ENCODE data around the gene RHEB. TPM values are rescaled to one million over a fixed set of nuclear protein-coding genes. Genes with fewer than 3 reads are reported as not detected.

RHEB gene
- total and polyA plus RNA-seq, 2 donors (not counting 3 experiments of a cell fraction or from before 2014, with no cell fraction given), result 59.4 to 108 TPM

DNA sequence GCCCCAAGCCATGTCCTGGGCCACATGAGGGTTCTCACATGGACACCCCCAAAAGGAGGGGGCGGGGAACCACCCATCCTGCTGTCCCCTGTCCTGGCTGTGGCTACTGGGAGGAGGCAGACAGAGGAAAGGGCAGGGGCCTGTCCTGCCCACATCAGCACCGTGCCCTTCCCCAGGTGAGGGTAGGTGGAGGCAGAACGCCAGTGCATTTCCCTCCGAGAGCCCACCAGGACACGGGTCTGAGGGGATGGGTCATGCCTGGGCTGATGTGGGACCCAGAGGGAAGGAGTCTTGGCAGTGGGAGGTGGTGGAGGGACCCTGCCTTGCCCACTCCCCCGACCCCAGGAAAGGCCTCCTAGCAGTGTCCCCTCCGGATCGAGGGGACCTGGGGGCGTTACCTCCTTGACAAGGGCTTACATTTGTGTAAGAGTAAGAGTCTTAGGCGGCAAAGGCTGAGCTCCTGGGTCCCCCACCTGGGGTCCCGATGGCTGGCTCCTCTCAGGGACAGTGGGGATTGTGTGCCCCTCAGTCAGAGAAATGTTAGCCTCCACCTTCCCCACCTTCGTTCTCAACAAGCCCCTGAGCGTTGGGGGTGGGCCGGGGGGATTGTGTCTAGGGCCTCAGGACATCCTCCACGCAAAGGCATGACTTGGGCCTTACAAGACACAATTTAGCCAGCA is 85.8 kb downstream of the RHEB start:
- no peaks in the 10 kb centered on the region for H3K9me1 ChIP-seq (replicated peaks; ENCODE audit: control insufficient read depth, extremely low read depth, insufficient read depth, low read length)
- no peak overlapping the region for H3K9ac ChIP-seq (replicated peaks; ENCODE audit: extremely low read depth, insufficient read depth, low read length)
- H3K36me3 ChIP-seq (ENCODE audit: control insufficient read depth in 2 of 2, extremely low read depth in 1 of 2, insufficient read depth in 2 of 2, low read length in 2 of 2), result no peaks in the 10 kb centered on the region
- CTCF ChIA-PET, result interaction anchor here (0.6 to 1.2 kb wide), 2 partner anchors 14 to 64 kb away, joined by 3 to 4 read pairs; no protein-coding TSS in a partner anchor
- no peaks in the 10 kb centered on the region for H4K20me1 ChIP-seq (replicated peaks; ENCODE audit: control insufficient read depth, extremely low read depth, insufficient read depth, low read length)
- H2AFZ ChIP-seq (ENCODE audit: low read depth, low read length), result no peak overlapping the region
- BruUV-seq (replicated peaks), result no TSS peak
- POLR2A ChIA-PET, result no interaction called here
- DNase-seq (ENCODE audit: low read depth, low spot score) (no peak), FAIRE-seq (no peak)
- no peak overlapping the region for H3K4me2 ChIP-seq (ENCODE audit: insufficient read depth, low read length)
- H3K4me3 ChIP-seq (replicated peaks in 1 of 3; ENCODE audit: insufficient read depth in 1 of 3, low read depth in 1 of 3, low read length in 3 of 3), result no peak overlapping the region
- no peaks in the 10 kb centered on the region for H3K9me3 ChIP-seq (replicated peaks; ENCODE audit: control insufficient read depth, insufficient read depth, low read length)
- no peak for TF ChIP-seq POLR2AphosphoS5 (IDR thresholded peaks at IDR 0.05; ENCODE audit: insufficient read depth, low read depth, low read length)
- TF ChIP-seq FOS (IDR thresholded peaks at IDR 0.05; ENCODE audit: borderline replicate concordance, insufficient read depth, low read length), result no peak
- no peak for TF ChIP-seq JUN (IDR thresholded peaks at IDR 0.05; ENCODE audit: borderline replicate concordance, insufficient read depth, insufficient read length, low read depth)
- TF ChIP-seq, protein P1, sequence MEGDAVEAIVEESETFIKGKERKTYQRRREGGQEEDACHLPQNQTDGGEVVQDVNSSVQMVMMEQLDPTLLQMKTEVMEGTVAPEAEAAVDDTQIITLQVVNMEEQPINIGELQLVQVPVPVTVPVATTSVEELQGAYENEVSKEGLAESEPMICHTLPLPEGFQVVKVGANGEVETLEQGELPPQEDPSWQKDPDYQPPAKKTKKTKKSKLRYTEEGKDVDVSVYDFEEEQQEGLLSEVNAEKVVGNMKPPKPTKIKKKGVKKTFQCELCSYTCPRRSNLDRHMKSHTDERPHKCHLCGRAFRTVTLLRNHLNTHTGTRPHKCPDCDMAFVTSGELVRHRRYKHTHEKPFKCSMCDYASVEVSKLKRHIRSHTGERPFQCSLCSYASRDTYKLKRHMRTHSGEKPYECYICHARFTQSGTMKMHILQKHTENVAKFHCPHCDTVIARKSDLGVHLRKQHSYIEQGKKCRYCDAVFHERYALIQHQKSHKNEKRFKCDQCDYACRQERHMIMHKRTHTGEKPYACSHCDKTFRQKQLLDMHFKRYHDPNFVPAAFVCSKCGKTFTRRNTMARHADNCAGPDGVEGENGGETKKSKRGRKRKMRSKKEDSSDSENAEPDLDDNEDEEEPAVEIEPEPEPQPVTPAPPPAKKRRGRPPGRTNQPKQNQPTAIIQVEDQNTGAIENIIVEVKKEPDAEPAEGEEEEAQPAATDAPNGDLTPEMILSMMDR (IDR thresholded peaks at IDR 0.05; ENCODE audit: extremely low read depth in 1 of 2, insufficient read depth in 1 of 2, low read depth in 1 of 2, low read length in 2 of 2), result no peak
- peaks cover 3% of the 10 kb centered on the region in 2 experiments for H3K27me3 ChIP-seq (ENCODE audit: control insufficient read depth in 2 of 2, insufficient read depth in 2 of 2, low read length in 2 of 2)
- intact Hi-C loops (cut with micrococcal nuclease), result no loop called here
- no peaks in the 10 kb centered on the region for H3K79me2 ChIP-seq (ENCODE audit: control insufficient read depth, insufficient read depth, low read length)
- H3K27ac ChIP-seq (ENCODE audit: insufficient read depth, low read depth, low read length), result no peak overlapping the region
- H3K4me1 ChIP-seq (ENCODE audit: control insufficient read depth, extremely low read depth, insufficient read depth, low read length), result no peaks in the 10 kb centered on the region
- dilution Hi-C loops (cut with MboI; ENCODE audit: extremely low pct_ligation_motif_present, low sequenced_read_pairs), result no loop called here

Data from endothelial cell of umbilical vein (primary cell).